Peyer's patch (tissue), 4 donors: ENCODE measurements around the gene NEUROD2.

ENCODE experiments used
- CTCF ChIP-seq, 6 experiments: fragments of 450-650 bp in 4 of 6; fragments of 200-600 bp in 2 of 6; sonication (generic) in 1 of 6; IDR thresholded peaks; one replicate each; pipeline ENCODE4 v1.5.1; 2017 to 2019; ENCODE audit warnings: antibody characterized with exemption in 6 of 6, mild to moderate bottlenecking in 3 of 6, moderate library complexity in 1 of 6
- POLR2A ChIP-seq, 2 donors: fragments of 450-650 bp; IDR thresholded peaks; one replicate each; pipeline ENCODE4 v1.5.1; 2017; ENCODE audit warnings: antibody characterized with exemption in 2 of 2, mild to moderate bottlenecking in 2 of 2, moderate library complexity in 2 of 2

- no peak for TF ChIP-seq CTCF (IDR thresholded peaks at IDR 0.05)
- TF ChIP-seq POLR2A (IDR thresholded peaks at IDR 0.05), result no peak
Measured at GRCh38 chr17:39604911-39605491, 2.7 kb downstream of the NEUROD2 start.
